Epithelial cell of proximal tubule (primary cell): ENCODE data around the gene DNER. TPM values are rescaled to one million over a fixed set of nuclear protein-coding genes. Genes with fewer than 3 reads are reported as not detected.

Experiments
- DNase-seq: peaks from one replicate; pipeline ENCODE4 v3.0.0-alpha.2; 2011; ENCODE audit warnings: low read depth
- H3K4me3 ChIP-seq: 2 replicates; pipeline ENCODE4 v1.5.1; 2011; ENCODE audit warnings: low read depth, mild to moderate bottlenecking, low read length
- total RNA-seq: library from RNA; depleted of rRNA; stranded (reverse); fragments of >200 nt; gene quantifications from 2 replicates; pipeline ENCODE4 v1.2.3, GENCODE V29; 2015
- TF ChIP-seq, protein P1 (sequence below): conservative IDR thresholded peaks from 2 replicates; pipeline ENCODE4 v1.5.1; 2012; ENCODE audit warnings: low read depth, mild to moderate bottlenecking, low read length

Gene DNER
- total RNA-seq, 1 donor from 2014 or later: 2.7 TPM

DNA sequence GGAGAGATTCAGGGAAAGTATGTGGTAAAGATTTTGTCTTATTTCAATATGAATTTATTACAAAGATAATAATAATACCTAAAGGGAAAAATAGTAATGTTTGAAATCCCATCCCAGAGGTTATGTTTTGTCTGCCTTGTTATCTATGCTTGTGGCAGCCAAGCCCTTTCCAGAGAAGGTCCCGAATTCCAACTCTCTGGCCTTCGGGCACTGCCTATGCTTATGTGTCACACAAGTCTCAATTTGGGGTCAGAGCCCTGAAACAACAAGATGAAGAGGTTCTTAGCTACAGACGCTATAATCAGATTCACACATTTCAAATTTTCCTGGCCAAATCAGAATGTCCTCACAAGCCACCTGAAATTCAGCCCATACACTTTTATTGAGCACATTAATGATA lies 59.9 kb downstream of the DNER start:
- no peak overlapping the region for H3K4me3 ChIP-seq
- TF ChIP-seq, protein P1, sequence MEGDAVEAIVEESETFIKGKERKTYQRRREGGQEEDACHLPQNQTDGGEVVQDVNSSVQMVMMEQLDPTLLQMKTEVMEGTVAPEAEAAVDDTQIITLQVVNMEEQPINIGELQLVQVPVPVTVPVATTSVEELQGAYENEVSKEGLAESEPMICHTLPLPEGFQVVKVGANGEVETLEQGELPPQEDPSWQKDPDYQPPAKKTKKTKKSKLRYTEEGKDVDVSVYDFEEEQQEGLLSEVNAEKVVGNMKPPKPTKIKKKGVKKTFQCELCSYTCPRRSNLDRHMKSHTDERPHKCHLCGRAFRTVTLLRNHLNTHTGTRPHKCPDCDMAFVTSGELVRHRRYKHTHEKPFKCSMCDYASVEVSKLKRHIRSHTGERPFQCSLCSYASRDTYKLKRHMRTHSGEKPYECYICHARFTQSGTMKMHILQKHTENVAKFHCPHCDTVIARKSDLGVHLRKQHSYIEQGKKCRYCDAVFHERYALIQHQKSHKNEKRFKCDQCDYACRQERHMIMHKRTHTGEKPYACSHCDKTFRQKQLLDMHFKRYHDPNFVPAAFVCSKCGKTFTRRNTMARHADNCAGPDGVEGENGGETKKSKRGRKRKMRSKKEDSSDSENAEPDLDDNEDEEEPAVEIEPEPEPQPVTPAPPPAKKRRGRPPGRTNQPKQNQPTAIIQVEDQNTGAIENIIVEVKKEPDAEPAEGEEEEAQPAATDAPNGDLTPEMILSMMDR: no peak
- DNase-seq: no peak

DNA sequence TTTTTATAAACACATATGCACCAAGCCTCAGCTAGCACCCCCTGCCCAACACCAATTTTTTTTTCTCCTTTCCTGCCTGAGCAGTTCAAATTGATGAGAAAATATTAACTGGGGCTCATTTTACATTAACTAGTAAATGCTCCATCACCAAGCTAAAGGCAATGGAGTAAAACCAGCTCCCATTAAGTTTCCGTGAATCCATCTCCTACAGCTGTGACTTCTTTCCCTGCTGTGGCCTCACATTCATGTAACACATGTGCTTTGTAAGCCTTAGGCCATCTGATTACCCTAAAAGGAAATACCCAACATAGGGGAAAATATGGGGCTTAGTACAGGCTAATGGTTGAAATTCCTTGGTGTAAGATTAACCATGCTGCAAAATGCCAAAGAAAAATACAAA lies 60.8 kb downstream of the DNER start:
- peak; percentile 48 for DNase-seq
- H3K4me3 ChIP-seq: no peak overlapping the region
- TF ChIP-seq, protein P1: no peak

DNA sequence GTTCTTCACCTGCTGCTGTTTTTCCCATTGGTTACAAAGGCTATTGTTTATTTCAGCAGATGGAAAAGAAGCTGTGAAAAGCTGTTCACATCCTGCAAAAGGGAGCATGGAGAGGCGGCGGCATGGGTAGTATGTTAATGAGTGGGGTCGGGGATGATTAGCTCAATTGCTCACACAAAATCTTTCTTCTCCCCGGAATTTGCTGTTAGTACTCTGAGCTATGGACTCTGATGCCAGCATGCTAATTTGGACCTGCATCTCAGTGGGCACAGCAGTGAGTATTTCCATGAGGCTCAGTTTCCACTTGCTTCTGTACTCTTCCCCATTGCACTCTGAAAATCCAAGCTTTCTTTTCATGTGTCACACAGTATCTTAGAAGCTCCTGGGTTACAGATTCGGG lies 61.6 kb downstream of the DNER start:
- H3K4me3 ChIP-seq: no peak overlapping the region
- TF ChIP-seq, protein P1: no peak
- DNase-seq: no peak

DNA sequence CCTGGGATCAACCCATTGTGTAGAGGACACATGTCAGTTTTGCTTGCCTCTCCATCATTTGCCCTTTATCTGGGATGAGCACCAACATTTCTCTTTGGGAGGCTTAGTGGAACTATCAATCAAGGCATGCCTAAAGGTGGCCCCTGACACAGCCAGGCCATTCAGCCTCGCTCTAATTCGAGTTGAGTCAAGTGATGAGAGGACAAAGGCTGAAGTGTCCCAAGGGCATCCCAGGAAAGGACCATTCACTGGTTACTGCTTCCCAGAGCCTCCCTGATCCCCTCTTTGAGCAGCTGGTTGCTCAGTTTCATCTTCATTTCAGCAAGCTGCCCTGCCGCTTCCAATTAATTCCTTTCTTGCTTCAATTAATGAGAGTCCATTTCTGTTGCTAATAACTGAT lies 63.5 kb downstream of the DNER start:
- no peak for DNase-seq

DNA sequence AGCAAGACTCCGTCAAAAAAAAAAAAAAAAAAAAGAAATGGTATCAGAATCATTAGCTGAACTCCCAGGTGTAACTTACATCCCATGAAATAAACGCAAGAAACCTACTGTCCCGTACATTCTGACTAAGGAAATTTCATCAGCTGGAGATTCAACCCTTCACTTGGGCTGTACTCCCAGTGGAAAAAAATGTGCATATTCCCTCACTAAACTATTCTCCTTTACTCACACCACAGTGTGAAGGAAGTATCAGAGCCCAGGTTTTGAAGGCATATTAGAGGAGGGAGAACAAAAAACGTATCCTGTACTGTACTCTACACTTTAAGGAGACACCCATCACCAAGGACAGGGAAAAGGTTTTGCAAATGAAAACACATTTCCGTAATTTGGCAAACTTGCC lies 64.3 kb downstream of the DNER start:
- no peak for DNase-seq
- TF ChIP-seq, protein P1: no peak
- H3K4me3 ChIP-seq: no peak overlapping the region

More for the DNA sequence above, 63.5 kb downstream of the DNER start:
- TF ChIP-seq, protein P1: no peak
- H3K4me3 ChIP-seq: no peak overlapping the region

DNA sequence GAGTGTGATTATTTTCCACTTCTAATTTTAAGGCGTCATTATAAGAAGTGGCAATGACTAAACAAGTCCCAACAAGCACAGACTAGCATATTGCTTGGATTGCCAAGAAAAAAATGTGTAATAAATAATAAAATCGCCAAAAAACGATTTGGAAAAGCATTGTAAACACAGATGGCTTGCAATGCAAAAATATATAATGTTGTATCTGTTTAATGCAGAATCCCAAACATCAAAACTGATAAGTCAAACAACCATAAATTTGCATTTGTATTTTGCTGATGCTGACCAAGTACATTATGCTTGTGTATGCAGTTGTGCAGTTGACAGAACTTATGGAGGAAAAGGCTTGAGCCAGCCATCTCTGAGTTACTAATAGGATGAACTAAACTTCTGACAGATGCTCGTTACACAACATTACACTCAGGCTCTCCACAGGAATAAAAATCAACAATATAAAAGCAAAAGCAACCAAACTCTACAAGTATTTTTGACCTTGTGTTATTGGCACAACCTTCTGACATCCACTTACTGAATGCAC lies 68.1 kb downstream of the DNER start:
- no peak overlapping the region for H3K4me3 ChIP-seq
- no peak for DNase-seq
- TF ChIP-seq, protein P1: no peak

DNA sequence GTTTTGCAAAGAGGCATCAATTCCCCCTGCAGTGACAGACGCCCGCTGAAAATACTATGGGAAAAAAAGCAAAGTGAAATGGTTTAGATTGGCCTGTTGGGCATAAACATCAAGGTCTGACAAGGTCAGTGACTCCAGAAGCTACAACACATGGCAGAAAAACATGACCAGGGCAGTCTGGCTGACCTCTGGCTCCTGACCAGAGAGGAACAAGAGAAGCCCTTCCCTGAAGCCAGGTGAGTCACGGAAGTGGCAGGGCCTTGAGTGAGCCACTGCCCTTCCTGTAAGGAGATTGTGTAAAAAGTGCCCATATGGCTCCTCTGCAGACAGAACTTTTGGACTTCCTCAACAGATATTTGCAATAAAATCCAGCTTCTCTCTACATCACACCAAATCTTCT lies 72.0 kb downstream of the DNER start:
- TF ChIP-seq, protein P1: no peak
- no peak for DNase-seq
- H3K4me3 ChIP-seq: no peak overlapping the region
